SU-DHL-6 (cell line): ENCODE measurements around the gene RAP2C.

Experiments
- H2AFZ ChIP-seq: fragments of 200-600 bp; sonication (generic); 2 replicates; pipeline ENCODE4 v1.6.1; 2014; ENCODE audit warnings: low read depth, mild to moderate bottlenecking, moderate library complexity, mixed read lengths, antibody characterized with exemption, low read length; ENCODE audit not compliant: severe bottlenecking
- H3F3A ChIP-seq: fragments of 200-600 bp; shearing (Covaris generic); 2 replicates; pipeline ENCODE4 v1.6.0; 2016; ENCODE audit warnings: antibody characterized with exemption, mild to moderate bottlenecking; ENCODE audit not compliant: insufficient read depth
- H3K27ac ChIP-seq: fragments of 200-600 bp; sonication (generic); 2 replicates; pipeline ENCODE4 v1.5.1; 2016; ENCODE audit warnings: low read depth, mild to moderate bottlenecking, low read length, moderate library complexity, mixed read lengths
- H3K27me3 ChIP-seq: fragments of 200-600 bp; sonication (generic), shearing (Covaris generic); 2 replicates; pipeline ENCODE4 v1.6.0; 2014; ENCODE audit warnings: mild to moderate bottlenecking, low read length
- H3K36me3 ChIP-seq: fragments of 200-600 bp; sonication (generic); 2 replicates; pipeline ENCODE4 v1.6.1; 2014; ENCODE audit warnings: mild to moderate bottlenecking, low read length, mixed read lengths
- H3K4me2 ChIP-seq: fragments of 300-600, 200-600 bp; shearing (Covaris generic), sonication (generic); 2 replicates; pipeline ENCODE4 v1.6.0; 2014; ENCODE audit warnings: low read length, low read depth, mild to moderate bottlenecking; ENCODE audit not compliant: poor library complexity, severe bottlenecking
- H3K4me3 ChIP-seq: fragments of 200-600 bp; sonication (generic); 2 replicates; pipeline ENCODE4 v1.5.1; 2014; ENCODE audit warnings: antibody characterized with exemption, low read length, mild to moderate bottlenecking, mixed read lengths; ENCODE audit not compliant: insufficient read depth, poor library complexity, severe bottlenecking
- H3K79me2 ChIP-seq: fragments of 200-600 bp; sonication (generic); 2 replicates; pipeline ENCODE4 v1.6.1; 2014; ENCODE audit warnings: mild to moderate bottlenecking, low read length, moderate library complexity; ENCODE audit not compliant: insufficient read depth
- H3K9ac ChIP-seq: fragments of 200-600 bp; sonication (generic); 2 replicates; pipeline ENCODE4 v1.7.0; 2014; ENCODE audit warnings: mild to moderate bottlenecking, low read length
- H3K9me2 ChIP-seq: fragments of 200-600 bp; sonication (generic); replicated peaks from 2 replicates; pipeline ENCODE4 v1.6.1; 2014; ENCODE audit warnings: low read length; ENCODE audit not compliant: insufficient read depth
- H3K9me3 ChIP-seq: fragments of 200-600 bp; sonication (generic); 2 replicates; pipeline ENCODE4 v1.6.1; 2014; ENCODE audit warnings: low read length, mixed read lengths; ENCODE audit not compliant: insufficient read depth
- H4K20me1 ChIP-seq: fragments of 200-600 bp; sonication (generic); 2 replicates; pipeline ENCODE4 v1.6.1; 2014; ENCODE audit warnings: low read depth, mild to moderate bottlenecking, antibody characterized with exemption, low read length, moderate library complexity, mixed read lengths
- CTCF ChIP-seq: fragments of 200-600 bp; sonication (generic); IDR thresholded peaks from one replicate; pipeline ENCODE4 v1.5.1; 2017; ENCODE audit warnings: antibody characterized with exemption, mild to moderate bottlenecking, low read length, moderate library complexity; ENCODE audit not compliant: insufficient read depth, poor library complexity, severe bottlenecking
- EZH2phosphoT487 ChIP-seq: fragments of 200-600 bp; sonication (generic), shearing (Covaris generic); conservative IDR thresholded peaks from 2 replicates; pipeline ENCODE4 v1.6.1; 2018; ENCODE audit warnings: mild to moderate bottlenecking, antibody characterized with exemption, low read length, moderate library complexity, mixed read lengths

The RAP2C gene

GRCh38 chrX:132204629-132205028, 14.6 kb downstream of the RAP2C start:
- H3F3A ChIP-seq, result no peaks in the 10 kb centered on the region
- H3K27me3 ChIP-seq, result no peaks in the 10 kb centered on the region
- no peak overlapping the region for H3K4me2 ChIP-seq

GRCh38 chrX:132200976-132201375, 18.3 kb downstream of the RAP2C start:
- Histone ChIP-seq H3K27ac (no peak overlapping the region), H3K9me3 (no peaks in the 10 kb centered on the region), H3K36me3 (no peaks in the 10 kb centered on the region), H2AFZ (no peak overlapping the region), H3K79me2 (no peaks in the 10 kb centered on the region), H3K27me3 (no peaks in the 10 kb centered on the region), H3F3A (no peaks in the 10 kb centered on the region), H3K4me2 (no peak overlapping the region), H3K9me2 (no peaks in the 10 kb centered on the region), H3K4me3 (no peak overlapping the region), H3K9ac (no peak overlapping the region), H4K20me1 (no peaks in the 10 kb centered on the region)
- no peak for TF ChIP-seq EZH2phosphoT487

More at GRCh38 chrX:132204629-132205028, 14.6 kb downstream of the RAP2C start:
- Histone ChIP-seq H3K79me2 (peaks cover 4% of the 10 kb centered on the region; the same call in 1 of the 2 replicates), H2AFZ (no peak overlapping the region), H3K9ac (no peak overlapping the region), H3K9me2 (no peaks in the 10 kb centered on the region), H3K36me3 (no peaks in the 10 kb centered on the region), H4K20me1 (no peaks in the 10 kb centered on the region), H3K9me3 (no peaks in the 10 kb centered on the region), H3K4me3 (no peak overlapping the region), H3K27ac (no peak overlapping the region)
- no peak for TF ChIP-seq EZH2phosphoT487
- no peak for TF ChIP-seq CTCF

GRCh38 chrX:132199941-132200340, 19.3 kb downstream of the RAP2C start:
- TF ChIP-seq EZH2phosphoT487 (no peak), CTCF (no peak)
- no peaks in the 10 kb centered on the region for H3K27me3 ChIP-seq
- H3K4me2 ChIP-seq, result no peak overlapping the region
- no peak overlapping the region for H2AFZ ChIP-seq
- H3K27ac ChIP-seq, result no peak overlapping the region
- no peak overlapping the region for H3K4me3 ChIP-seq
- no peak overlapping the region for H3K9ac ChIP-seq
- no peaks in the 10 kb centered on the region for H4K20me1 ChIP-seq
- H3K79me2 ChIP-seq, result no peaks in the 10 kb centered on the region
- no peaks in the 10 kb centered on the region for H3K9me3 ChIP-seq
- no peaks in the 10 kb centered on the region for H3K36me3 ChIP-seq
- H3K9me2 ChIP-seq, result no peaks in the 10 kb centered on the region
- H3F3A ChIP-seq, result no peaks in the 10 kb centered on the region

- Histone ChIP-seq H3F3A (no peaks in the 10 kb centered on the region), H3K36me3 (no peaks in the 10 kb centered on the region)
- TF ChIP-seq EZH2phosphoT487 (no peak), CTCF (no peak)
Measured at GRCh38 chrX:132193872-132194574, 25.2 kb downstream of the RAP2C start.

More at GRCh38 chrX:132193872-132194574, 25.2 kb downstream of the RAP2C start:
- Histone ChIP-seq H3K4me3 (no peak overlapping the region), H3K9me2 (no peaks in the 10 kb centered on the region), H3K9ac (no peak overlapping the region), H4K20me1 (no peaks in the 10 kb centered on the region), H3K27ac (no peak overlapping the region), H3K9me3 (no peaks in the 10 kb centered on the region), H3K27me3 (no peaks in the 10 kb centered on the region), H3K79me2 (no peaks in the 10 kb centered on the region), H2AFZ (no peak overlapping the region), H3K4me2 (no peak overlapping the region)
